GM19372 (cell line): Measurements from ENCODE around the gene ANKRD61.
"Not testable (repeated sequence)": the region's sequence is repeated elsewhere in the genome, so short reads cannot be mapped to it uniquely, and the experiment has no call there.

Experiments used
- ATAC-seq: cut with Tn5 transposase; IDR thresholded peaks from one replicate; pipeline ENCODE4 v1.9.1; 2021; ENCODE audit warnings: mild to moderate bottlenecking, low read depth, moderate library complexity; ENCODE audit not compliant: unreplicated experiment

ANKRD61 gene

DNA sequence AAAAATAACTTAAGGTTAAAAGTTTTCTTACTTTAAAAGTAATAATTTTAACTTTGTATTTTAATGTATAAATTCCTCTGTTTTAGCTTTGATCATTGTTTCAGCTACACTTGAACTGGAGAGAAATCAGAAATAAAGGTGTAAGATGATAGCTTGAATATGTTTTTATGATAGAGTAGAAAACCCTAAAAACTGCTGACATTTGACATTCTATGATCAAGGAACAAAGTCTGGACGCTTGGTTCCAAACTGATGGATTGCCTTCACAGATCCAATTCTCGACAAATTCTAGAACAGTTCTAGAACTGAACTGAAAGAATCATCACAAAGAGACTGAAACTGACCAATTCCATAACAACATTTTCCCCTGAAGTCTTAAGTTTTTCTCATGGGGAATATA is at the start of gene ANKRD61:
TSS of gene ANKRD61 (plus strand) at position 389 of the 400 bp plus-strand sequence. CDS start at position 389, 0 bp downstream.
- ATAC-seq: no peak

DNA sequence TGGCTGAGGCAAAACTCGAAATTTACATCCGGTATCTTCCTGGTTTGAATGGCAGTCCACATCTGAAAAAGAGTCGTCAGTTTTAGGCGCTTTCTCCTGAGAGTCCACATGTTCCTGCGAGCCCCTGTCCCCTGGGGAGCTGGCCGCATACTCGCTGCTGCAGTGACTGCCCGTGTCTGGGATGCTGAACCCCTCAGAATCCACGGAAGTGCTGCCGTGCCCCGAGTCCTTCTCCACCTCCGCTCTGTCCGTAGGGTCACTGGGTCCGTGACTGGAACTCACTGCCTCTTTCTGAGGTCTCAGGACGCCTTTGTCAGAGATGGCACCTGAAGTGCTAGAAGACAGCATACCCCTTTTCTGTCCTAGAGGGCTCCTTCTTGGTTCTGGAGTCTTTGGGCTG is 44.1 kb upstream of the ANKRD61 start:
- not testable (repeated sequence) for ATAC-seq

DNA sequence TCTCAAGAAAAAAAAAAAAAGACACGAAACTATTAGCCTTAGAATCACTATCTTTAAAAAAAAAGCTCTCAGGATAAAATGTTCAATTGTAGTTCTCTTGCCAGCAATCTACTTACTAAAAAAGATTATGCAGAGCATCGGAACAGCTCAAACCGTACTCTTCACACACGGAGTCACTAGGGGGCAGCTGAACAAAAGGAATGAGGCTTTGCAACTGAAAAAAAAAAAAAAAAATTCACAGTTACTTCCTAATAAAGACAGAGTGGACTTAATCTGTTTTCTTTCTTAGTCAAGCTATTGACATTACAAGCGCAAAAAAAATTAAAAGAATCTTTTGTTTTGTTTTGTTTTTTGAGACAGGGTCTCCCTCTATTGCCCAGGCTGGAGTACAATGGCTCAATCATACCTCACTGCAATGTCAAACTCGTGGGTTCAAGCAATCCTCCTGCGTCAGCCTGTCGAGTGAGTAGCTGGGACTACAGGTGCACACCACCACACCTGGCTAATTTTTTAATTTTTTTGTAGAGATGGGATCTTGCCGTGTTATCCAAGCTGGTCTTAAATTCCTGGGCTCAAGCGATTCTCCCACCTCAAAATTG is 33.9 kb upstream of the ANKRD61 start:
- ATAC-seq: no peak

GRCh38 chr7:6007386-6007785 is 23.8 kb upstream of the ANKRD61 start:
- ATAC-seq: no peak

DNA sequence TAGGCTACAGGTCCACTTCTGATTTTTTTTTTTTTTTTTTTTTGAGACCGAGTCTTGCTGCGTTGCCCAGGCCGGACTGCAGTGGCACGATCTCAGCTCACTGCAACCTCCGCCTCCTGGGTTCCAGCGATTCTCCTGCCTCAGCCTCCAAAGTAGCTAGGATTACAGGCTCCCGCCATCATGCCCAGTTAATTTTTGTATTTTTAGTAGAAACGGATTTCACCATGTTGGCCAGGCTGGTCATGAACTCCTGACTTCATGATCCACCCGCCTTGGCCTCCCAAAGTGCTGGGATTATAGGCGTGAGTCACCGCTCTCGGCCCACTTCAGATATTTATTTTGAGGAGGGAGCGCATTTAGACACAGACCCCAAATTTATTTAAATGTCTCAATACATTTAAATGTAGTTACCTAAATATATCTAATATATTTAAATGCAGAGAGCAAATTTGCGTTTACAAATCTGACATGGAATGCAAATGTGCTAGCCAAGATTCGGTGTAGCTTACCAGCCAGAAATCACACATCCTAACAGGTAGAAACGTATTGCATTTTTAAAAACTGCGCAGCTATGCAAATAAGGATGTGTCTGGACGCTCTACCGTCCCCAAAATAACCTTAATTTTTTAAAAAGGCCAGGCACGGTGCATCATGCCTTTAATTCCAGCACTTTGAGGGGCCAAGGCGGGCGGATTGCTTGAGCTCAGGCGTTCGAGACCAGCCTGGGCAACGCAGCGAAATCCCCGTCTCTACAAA is 23.2 kb upstream of the ANKRD61 start:
- ATAC-seq: not testable (repeated sequence)

GRCh38 chr7:6008668-6009611 is 22.2 kb upstream of the ANKRD61 start, which contains the start of the genes AIMP2 and PMS2:
AIMP2 (plus strand) TSS chr7:6009272; CDS start chr7:6009364, 92 bp downstream.
PMS2 (minus strand) TSS chr7:6009049; CDS start chr7:6009019, 30 bp downstream.
- peak; percentile 94 for ATAC-seq

DNA sequence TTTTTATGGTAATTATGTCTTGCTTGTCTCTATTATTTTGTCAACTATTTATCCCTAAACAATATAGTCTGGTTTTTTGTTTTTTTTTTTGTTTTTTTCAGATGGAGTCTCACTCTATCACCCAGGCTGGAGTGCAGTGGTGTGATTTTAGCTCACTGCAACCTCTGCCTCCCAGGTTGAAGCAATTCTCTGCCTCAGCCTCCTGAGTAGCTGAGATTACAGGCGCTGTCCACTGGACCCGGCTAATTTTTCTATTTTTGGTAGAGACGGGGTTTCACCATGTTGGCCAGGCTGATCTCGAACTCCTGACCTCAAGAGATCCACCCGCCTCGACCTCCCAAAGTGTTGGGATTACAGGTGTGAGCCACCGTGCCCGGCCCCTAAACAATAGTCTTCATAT is 20.8 kb upstream of the ANKRD61 start:
- not testable (repeated sequence) for ATAC-seq

GRCh38 chr7:6011541-6011940 is 19.6 kb upstream of the ANKRD61 start:
- ATAC-seq: no peak

- ATAC-seq: no peak
Observed at GRCh38 chr7:6012355-6013104, 18.6 kb upstream of the ANKRD61 start.

- ATAC-seq: no peak
Observed at GRCh38 chr7:6015917-6016652, 15.1 kb upstream of the ANKRD61 start.

- ATAC-seq: no peak
Observed at GRCh38 chr7:6016653-6016966, 14.6 kb upstream of the ANKRD61 start.

DNA sequence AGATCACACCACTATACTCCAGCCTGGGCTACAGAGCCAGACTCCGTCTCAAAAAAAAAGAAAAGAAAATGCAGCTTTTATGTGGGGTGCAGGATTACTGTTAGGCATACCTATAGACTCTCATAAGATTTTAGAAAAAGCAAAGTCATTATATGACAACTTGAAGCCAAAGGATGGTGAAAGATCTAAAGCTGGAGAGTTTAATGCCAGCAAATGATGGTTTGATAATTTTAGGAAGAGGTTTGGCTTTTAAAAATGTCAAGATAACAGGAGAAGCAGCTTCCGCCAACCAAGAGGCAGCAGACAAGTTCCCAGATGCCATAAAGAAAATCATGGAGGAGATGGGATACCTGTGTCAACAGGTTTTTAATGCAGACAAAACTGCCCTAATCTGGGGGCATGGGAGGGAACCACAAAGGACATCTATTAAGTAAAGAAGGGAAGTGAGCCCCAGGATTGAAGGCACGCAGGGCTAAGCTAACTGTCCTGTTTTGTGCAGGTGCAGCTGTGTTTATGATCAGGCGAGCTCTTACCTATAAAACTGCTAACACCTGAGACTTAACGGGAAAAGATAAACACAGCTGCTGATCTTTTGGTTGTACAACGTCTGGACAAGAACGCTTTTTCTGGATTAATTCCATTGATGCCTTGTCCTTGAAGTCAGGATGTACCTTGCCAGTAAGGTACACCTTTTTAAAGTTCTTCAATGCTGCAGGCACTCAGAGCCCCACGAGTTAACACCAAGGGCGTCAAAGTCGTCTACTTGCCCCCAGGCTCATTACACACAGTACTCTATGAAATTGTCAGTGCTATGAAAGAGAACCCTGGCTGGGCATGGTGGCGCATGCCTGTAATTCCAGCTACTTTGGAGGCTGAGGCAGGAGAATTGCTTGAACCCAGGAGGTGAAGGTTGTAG is 10.5 kb upstream of the ANKRD61 start:
- ATAC-seq: no peak

DNA sequence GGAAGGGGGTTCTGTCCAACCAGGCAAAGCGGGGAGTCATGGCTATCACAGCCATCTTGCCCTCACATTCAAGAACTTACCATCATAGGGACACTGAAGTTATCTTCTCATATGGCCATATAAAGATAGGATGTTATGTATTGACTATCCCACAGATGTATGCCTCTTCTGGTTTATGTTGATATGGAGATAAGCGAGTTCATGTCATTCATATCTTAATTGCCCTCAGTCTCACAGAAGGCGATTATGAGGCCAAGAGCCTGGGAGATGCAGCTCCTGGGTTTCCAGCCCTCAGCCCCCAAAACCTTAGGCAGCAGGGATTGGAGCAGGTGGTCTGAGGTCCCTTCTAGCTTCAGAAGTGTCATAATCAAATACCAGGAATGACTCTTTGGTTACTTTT is 8.5 kb upstream of the ANKRD61 start:
- ATAC-seq: no peak

DNA sequence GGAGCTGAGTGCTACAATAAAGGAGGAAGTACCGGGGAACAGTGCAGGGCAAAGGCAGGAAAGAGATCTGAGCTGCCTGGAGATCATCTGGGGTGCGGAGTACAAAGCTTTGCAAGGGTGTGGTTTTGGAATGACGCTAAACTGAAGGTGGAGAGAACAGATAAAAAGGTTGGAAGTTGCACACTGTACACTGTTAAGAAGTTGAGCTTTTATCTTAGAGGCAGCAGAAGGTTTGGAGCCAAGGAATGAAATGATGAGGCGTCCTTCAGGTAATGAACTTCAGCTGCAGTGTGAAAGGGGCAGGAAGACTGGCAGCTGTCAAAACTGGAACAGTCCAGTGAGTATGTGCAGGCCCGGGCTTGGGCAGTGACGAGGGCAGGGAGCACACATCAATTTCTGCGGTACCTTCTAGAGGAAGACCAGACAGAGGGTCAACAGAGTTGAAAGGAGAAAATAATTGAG is 7.2 kb upstream of the ANKRD61 start:
- ATAC-seq: no peak

GRCh38 chr7:6026011-6026819 is 5.0 kb upstream of the ANKRD61 start:
- peak; percentile 57 for ATAC-seq

DNA sequence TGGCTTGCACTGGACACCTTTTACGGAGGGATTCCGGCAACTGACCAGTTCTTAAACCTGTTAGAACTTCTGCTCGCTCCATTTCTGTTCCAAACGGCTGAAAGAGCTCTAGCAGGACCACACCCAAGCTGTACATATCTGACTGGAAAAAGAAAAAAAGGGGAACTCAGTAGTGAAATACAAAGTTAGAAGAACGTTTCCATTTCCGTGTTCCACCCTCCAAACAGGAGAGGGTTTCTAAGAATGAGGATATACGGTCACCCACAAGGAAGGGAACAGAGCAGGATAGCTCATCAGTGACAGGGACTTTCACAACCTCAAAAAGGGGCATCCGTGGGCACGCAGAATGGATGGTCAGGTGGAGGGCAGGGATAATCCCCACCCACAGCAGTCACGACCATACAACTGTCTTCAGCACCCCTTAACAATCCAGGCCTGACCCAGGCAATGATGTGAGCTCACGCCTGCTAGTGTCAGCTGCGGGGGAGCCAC is 4.3 kb upstream of the ANKRD61 start:
- no peak for ATAC-seq

DNA sequence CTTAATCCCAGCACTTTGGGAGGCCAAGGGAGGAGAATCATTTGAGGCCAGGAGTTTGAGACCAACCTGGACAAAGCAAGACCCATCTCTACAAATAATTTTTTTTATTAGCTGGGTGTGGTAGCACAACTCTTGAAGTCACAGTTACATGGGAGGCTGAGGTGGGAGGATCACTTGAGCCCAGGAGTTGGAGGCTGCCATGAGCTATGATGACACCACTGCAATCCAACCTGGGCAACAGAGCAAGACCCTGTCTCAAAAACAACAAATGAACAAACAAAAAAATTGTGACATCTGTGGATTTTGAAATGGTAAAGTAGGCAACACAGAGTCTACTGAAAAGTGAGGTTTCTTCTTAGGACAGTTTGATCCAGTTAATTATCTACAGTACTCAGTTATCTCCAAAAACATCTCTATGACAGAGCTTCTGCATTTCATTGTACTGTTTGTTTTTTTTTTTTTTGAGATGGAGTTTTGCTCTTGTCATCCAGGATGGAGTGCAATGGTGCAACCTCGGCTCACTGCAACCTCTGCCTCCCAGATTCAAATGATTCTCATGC is 3.3 kb upstream of the ANKRD61 start:
- ATAC-seq: no peak
